Right ventricle myocardium superior (tissue), 1 donor: ENCODE measurements around the gene DEFB121. TPM values are rescaled to one million over a fixed set of nuclear protein-coding genes. Genes with fewer than 3 reads are reported as not detected.
"Not testable (repeated sequence)": the region's sequence is repeated elsewhere in the genome, so short reads cannot be mapped to it uniquely, and the experiment has no call there.

Experiments
- ATAC-seq: fragments of 200-7000 bp; cut with Tn5 transposase; one replicate; pipeline ENCODE4 v1.9.1; 2020; ENCODE audit warnings: mild to moderate bottlenecking; ENCODE audit not compliant: poor library complexity
- DNase-seq: peaks from one replicate; pipeline ENCODE4 v3.0.0-alpha.2; 2020
- intact Hi-C: fragments of 100-400 bp; cut with DNase I; formaldehyde crosslinking; loops from one replicate; pipeline ENCODE4 v1.11.2; 2022
- long read RNA-seq: library from polyadenylated mRNA; unstranded; transcript quantifications from one replicate; pipeline ENCODE4 v2.0.0, GENCODE V29; 2021
- total RNA-seq: library from RNA; stranded (reverse); fragmentation: NEBNext Ultra II Directional; extraction: Animal tissue kit (Norgen Biotek cat#: 25700); gene quantifications from one replicate; pipeline ENCODE4 v1.2.1, GENCODE V29; 2021
- donor health status: DM: no; HTN: yes; CAD: no; lungs with severe emphysema.

DEFB121 gene
- not detected for total RNA-seq
- long read RNA-seq = 0 reads

DNA sequence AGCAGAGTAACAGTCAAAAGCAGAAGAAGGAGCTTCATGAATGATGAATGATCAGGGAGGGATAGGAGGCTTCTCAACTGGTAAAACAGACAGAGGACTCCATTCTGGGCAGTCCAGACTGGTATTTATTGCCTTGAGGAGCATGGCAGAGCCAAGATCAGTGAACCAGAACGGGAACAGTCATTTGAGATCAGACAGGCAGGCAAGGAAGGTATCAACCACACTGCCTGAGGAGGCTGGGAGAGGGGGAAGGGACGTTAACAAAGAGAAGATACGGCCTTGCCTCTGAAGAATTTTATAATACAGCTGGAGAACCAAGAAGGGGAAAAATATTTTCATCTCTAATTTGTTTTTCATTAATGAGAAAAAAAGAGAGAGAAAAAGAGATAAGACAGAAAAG lies at the start of gene DEFB121:
Gene DEFB121, minus strand, starts transcription at position 101 of the 400 bp plus-strand sequence. Its CDS starts 63 bp downstream, at position 38.
- DNase-seq (no peak), ATAC-seq (no peak)
- intact Hi-C loops = no loop called here

- ATAC-seq = no peak
- intact Hi-C loops = no loop called here
- no peak for DNase-seq
Measured at GRCh38 chr20:31454361-31454760, 48.3 kb upstream of the DEFB121 start.

GRCh38 chr20:31452575-31452974 lies 46.6 kb upstream of the DEFB121 start:
- intact Hi-C loops = no loop called here
- no peak for DNase-seq
- no peak for ATAC-seq

DNA sequence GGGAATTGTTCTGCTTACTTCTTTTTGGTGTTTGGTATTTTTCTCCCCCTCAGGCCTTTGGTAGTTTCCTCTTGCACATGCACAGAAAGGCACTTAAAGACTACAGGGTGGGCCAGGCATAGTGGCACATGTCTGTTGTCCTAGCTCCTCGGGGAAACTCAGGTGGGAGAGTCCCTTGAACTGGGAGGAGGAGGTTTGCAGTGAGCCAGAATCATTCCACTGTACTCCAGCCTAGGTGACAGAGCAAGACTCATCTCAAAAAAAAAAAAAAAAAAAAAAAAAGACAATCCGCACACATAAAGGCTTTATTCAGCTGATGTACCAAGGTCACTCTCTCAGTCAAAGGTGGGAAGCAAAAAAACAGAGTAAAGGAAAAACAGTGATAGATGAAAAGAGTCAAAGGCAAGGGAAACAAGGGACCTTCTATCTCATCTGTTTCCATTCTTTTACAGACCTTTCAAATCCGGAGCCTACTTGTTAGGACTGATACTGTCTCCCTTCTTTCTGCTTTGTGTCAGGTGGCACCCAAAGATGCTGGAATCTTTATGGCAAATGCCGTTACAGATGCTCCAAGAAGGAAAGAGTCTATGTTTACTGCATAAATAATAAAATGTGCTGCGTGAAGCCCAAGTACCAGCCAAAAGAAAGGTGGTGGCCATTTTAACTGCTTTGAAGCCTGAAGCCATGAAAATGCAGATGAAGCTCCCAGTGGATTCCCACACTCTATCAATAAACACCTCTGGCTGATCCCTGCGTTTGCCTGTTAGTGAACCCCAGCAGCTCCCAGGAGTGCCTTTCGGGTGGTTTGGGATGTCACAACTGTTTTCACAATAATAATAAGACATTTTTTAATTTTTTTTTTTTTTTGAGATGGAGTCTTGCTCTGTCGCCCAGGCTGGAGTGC lies 43.7 kb upstream of the DEFB121 start:
- no peak for DNase-seq
- intact Hi-C loops = no loop called here
- ATAC-seq = no peak

DNA sequence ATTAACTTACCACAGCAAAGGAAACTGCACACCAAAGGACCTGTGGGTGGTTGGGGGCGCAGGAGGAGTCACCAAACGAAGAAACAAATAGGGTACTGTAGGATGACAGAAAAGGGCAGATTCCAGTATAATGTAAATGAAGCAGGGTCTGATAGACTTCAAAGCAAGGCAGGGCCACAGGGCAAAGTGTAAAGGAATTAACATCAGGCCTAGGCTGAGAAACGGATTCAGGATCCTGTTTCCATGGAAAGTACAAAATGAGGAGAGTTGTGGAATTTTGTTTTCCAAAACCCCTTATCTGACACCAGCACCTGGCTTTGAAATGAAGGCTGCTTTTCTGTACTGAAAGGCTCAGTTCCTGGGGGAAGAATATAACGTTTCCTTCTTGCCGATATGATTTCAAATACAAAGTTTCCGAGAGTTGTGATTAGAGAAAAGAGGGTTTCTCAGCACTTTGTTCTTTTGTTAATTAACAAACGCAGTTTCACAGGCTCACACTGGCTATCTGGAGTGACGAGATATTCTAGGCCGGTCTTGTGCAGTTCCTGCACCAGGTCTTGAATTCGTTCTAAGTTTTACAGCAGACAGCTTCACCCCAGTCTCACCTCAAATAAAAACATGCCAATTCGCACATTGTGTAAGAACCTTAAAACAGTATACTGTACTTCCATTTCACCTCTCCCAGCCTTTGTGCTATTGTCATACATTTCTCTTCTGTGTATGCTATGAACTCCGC lies 40.2 kb upstream of the DEFB121 start:
- DNase-seq (no peak), ATAC-seq (no peak)
- intact Hi-C loops = no loop called here

GRCh38 chr20:31440012-31440659 lies 34.1 kb upstream of the DEFB121 start, which contains the start of gene DEFB123:
DEFB123 (plus strand) TSS chr20:31440632; CDS start chr20:31440699, 67 bp downstream.
- DNase-seq = no peak
- intact Hi-C loops = no loop called here
- no peak for ATAC-seq

- no peak for ATAC-seq
- intact Hi-C loops = no loop called here
- DNase-seq = no peak
Measured at GRCh38 chr20:31430568-31431115, 24.6 kb upstream of the DEFB121 start.

- intact Hi-C loops, DNase-seq, ATAC-seq: not testable (repeated sequence)
Measured at GRCh38 chr20:31427576-31427975, 21.6 kb upstream of the DEFB121 start.

GRCh38 chr20:31426891-31427551 lies 21.0 kb upstream of the DEFB121 start:
- DNase-seq, ATAC-seq, intact Hi-C loops: not testable (repeated sequence)

DNA sequence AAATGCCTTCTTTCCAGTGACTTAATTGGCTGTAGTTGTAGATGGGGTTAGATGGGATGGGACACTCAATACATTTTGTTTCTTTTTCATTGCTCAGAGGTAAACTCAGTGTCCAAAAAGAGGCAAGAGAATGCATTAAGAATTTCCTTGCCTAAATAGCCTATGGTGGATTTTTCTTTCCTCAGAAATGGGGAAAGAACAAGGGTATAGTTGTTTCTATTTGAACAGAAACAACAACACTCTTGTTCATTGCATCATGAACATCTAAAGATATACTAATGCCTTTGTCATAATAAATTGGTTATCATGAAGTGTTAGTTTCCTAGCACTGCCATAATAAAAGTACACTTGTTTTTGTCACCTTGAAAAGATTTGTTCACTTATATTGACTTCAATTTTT lies 19.8 kb upstream of the DEFB121 start:
- intact Hi-C loops = no loop called here
- DNase-seq = no peak
- ATAC-seq = no peak

DNA sequence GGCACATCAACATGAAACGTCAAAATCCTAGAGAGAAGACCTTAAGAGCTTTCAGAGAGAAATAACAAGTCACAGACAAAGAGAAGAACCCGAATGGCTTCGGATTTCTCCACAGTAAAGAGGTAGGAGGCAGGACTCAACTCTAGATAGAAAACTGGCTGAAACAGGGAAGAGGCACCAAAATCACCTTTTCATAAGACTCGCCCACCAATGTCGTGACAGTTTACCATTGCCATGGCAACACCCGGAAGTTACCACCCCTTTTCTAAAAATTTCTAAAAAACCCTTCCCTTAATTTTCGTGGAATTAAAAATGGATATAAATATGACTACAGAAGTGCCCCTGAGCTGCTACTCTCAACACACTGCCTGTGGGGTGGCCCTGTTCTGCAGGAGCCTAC lies 12.3 kb upstream of the DEFB121 start:
- DNase-seq = no peak
- intact Hi-C loops = no loop called here
- no peak for ATAC-seq

- no peak for ATAC-seq
- no peak for DNase-seq
- intact Hi-C loops = no loop called here
Measured at GRCh38 chr20:31415653-31416052, 9.6 kb upstream of the DEFB121 start.

DNA sequence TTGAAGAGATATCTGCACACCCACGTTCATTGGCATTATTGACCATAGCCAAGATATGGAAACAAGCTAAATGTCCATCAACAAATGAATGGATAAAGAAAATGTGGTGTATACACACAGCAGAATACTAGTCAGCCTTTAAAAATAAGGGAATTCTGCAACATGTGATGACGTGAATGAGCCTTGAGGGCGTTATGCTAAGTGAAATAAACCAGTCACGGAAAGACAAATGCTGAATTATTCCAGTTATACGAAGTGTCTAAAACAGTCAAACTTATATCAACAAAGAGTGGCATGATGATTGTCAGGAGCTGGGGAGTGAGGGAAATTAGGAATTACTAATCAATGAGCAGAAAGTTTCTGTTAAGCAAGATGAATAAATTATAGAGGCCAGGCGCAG lies 8.4 kb upstream of the DEFB121 start:
- intact Hi-C loops = no loop called here
- DNase-seq = no peak
- no peak for ATAC-seq

GRCh38 chr20:31410011-31410410 lies 4.0 kb upstream of the DEFB121 start:
- no peak for ATAC-seq
- intact Hi-C loops = no loop called here
- DNase-seq = no peak

- no peak for ATAC-seq
- DNase-seq = no peak
- intact Hi-C loops = no loop called here
Measured at GRCh38 chr20:31403886-31404285, 2.1 kb downstream of the DEFB121 start.

- DNase-seq (no peak), ATAC-seq (no peak)
- intact Hi-C loops = no loop called here
Measured at GRCh38 chr20:31394900-31395299, 11.1 kb downstream of the DEFB121 start.

- intact Hi-C loops = no loop called here
- no peak for ATAC-seq
- no peak for DNase-seq
Measured at GRCh38 chr20:31392836-31393235, 13.2 kb downstream of the DEFB121 start.

GRCh38 chr20:31390490-31390889 lies 15.5 kb downstream of the DEFB121 start, which contains the start of gene DEFB119:
DEFB119 (minus strand) TSS chr20:31390590; CDS start chr20:31390483, 107 bp downstream.
- ATAC-seq = no peak
- intact Hi-C loops = no loop called here

More at GRCh38 chr20:31390490-31390889, 15.5 kb downstream of the DEFB121 start, which contains the start of gene DEFB119:
- no peak for DNase-seq
